HG02981 (cell line): ENCODE measurements around the gene MSANTD1.
A peak's percentile ranks its signal among the peaks of the same experiment; 100 is the strongest.

Experiments
- ATAC-seq: cut with Tn5 transposase; IDR thresholded peaks from one replicate; pipeline ENCODE4 v1.9.1; 2021; ENCODE audit warnings: mild to moderate bottlenecking, moderate library complexity; ENCODE audit not compliant: unreplicated experiment

MSANTD1 gene

DNA sequence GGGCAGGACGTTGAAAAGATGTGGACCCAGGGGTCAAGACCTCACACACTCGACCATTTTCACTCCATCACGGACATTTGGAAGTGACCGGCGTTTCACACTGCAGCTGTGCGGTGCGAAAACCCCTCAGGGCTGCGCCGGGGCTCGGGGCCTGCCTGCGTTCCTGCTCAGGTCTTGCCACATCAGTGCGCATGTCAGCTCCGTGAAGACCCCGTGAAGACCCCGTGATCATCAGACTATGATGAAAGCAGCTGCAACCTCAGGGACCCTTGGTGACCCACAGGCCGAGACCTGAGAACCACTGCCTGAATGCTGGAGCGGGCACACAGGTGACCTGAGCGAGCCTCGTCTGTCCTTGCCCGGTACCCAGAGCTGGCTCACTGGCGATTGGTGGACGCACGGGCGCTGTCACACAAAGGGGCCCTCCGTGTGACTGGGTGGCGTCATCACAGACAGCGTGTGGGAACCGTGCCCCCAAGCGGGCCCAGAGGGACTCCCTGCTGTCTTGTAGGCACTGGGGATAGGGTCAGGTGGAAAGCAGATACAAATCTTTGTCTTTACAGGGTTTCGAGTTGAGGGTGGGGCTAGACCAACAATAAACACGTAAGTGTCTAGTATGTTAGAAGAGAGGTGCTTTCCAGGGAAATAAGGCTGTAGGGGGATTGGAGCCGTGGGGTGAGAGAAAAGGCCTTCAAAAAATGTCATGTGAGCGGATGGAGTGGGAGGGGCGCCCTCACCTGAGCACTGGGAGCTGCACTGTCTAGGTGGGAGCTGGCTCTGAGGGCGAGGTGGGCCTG lies 12.7 kb downstream of the MSANTD1 start:
- no peak for ATAC-seq

DNA sequence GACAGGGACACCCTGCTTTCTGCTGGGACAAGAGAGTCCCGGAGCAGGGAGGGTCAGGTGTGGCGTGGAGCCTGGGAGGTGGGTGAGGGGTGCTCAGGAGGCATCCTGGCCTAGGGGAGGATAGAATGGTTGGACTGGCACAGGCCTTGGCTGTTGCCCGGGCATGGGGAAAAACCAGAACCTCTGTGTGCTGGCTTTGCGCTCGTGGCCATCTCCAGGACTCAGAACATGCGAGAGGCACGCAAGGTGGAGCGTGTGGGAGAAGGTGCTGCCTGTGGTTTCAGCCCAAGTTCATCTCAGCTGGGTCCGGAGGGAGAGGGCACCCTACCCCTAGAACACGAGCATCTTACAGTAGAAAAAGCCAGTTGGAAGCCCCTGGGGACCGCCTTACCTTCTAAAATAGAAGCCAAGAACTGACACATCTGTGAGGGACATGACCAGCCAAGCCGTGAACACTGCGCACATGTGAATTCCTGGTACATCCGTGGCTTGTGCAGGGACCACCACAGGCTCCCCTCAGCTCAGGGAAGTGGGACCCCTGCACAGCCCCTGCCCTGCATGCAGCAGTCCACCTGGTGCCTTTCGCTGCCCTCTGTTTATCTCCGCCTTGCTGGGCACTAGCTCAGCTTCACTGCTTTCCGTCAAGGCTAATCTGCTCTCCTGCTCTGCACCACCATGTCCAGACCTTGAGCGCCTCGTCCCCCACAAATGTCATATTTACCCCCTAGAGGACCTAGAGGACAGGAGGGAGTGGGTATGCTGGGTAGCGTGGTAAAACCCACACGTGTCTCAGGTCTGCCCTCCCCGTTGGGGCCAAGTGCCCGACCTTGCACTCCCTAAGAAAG lies 13.5 kb downstream of the MSANTD1 start:
- no peak for ATAC-seq

DNA sequence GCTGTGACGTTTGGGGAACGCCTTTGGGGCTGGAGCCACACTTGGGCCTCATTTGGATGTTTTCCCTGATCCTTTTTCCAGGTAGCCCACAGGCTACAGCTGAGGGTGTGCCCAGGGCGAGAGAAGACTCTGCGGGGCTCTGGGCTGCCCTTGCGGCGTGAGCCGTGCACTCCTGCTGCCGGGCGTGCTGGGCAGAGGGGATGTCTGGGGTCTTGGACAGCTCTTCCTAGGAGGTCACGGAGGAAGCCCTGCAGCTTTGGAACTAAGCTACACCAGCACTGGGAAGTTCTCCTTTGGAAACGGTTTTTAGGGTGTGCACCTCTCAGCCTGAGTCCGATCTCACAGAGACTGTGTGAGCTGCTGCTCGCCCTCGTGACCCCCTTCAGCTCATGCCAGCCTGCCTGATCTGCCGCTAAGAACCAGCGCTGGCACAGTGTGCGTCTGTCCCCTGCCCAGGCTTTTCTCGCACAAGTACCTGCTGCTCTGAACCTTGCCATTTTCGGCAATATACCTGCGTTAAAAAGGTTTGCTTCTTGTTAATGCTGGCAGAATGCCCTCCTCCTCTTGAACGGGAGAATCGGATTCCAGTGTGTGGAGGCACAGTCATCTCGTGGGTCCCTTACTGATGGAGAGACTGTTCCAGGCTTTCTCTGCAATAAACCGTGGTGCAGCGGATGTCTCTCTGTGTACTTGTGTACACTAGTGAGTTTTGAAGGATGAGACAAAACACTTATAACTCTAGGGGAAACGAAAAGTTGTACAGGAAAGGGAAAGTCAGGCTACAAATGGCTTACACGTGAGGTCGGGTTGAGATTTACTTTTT lies 14.3 kb downstream of the MSANTD1 start:
- no peak for ATAC-seq

DNA sequence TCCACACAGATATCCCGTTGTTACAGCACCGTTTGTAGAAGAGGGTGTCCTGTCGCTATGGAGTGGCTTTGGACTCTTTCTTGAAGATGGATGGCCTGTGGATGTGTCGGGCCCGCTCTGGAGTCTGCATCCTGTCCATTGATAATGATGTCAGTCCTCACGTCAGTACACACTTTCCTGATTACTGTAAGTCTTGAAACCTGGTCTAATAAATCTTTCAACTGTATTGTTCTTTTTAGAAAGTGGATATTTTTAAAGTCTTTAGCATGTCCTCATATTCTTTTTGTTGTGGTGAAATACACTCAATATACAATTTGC lies 14.9 kb downstream of the MSANTD1 start:
- no peak for ATAC-seq

DNA sequence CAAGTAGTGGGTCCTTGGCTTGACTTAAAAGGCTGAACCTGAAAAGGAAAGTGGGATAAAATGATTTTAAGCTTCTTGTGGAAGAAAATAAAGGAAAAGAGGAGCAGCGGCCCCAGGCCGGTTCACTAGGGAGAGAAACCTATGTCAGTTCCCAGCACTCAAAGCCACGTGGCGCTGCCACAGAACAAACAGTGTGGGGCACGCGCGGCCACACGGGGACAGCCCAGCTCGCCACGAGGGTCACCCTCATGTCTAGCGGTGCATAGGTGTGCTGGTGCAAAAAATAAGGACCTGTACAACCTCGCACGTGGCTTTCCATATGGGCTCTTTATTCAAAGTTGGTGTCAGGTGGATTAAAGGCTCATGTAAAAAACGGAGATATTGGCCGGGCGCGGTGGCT lies 17.1 kb downstream of the MSANTD1 start:
- ATAC-seq: no peak

DNA sequence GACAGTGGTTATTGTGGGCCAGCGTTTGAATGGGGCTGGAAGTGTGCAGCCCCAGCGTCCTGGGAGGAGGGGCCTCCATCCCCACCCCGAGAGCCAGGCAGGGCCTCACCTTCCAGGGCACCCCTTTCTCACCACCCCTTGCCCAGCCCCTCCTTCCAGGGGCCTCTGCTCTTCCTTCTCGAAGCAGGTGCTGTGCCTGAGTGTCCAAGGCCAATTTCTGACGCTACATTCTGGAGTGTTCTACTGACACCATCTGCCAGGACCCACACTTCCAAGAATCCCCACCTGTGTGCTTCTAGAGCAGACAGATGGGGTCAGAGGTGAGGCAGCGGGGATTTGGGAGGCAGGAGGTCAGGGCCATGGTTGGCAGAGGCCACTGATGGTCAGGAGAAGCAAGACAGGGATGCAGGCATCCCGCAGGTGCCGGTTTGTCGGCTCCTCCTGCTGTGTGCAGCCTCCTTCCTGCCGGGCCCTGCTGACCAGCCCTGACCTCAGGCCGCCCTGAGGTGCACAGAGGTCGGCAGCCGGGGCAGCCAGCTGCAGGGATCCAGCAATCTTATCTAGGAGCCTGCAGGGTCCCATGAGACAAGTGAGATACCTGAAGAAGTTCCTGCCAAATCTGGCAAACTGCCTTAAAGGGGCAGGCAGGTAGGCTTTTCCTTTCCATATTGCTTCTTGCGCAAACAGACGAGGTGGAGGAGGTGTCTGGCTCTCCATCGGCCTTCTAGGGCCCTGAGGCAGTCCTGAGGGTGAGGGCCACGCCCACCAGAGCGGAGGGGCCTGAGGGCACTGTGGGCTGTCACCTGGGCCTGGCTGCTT lies 18.8 kb downstream of the MSANTD1 start:
- ATAC-seq: no peak

DNA sequence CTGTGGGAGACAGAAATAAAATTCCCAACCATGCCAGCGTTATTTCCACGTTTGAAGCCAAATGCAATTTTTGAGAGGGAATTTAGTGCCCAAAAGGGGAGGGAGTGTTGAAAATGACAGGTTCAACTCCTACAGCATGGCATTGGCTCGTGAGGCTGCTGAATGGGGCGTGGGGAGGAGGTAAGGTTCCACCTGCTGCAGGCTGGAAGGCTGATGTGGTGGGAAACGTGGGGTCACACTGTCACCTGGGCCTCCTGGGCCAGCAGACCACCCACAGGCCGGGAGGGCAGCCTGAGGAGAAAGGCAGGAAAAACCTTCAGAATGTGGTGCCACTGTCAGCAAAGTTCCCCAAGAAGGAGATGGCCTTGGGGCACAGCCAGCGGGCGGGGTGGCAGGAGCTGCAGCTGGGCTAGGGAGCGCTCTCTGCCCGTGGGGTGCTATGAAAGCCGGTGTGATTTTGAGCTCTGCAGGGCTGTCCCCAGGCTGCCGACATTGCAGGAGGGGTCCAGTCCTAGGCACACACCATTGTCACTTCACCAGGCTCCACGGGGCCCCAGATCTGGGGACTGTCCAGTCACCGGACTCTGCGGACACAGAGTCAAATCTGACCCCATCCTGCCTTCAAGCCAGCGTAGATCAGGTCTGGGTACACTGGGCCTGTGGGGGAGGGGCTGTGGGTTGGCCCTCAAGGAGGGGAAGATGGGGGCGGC lies 19.6 kb downstream of the MSANTD1 start:
- no peak for ATAC-seq

DNA sequence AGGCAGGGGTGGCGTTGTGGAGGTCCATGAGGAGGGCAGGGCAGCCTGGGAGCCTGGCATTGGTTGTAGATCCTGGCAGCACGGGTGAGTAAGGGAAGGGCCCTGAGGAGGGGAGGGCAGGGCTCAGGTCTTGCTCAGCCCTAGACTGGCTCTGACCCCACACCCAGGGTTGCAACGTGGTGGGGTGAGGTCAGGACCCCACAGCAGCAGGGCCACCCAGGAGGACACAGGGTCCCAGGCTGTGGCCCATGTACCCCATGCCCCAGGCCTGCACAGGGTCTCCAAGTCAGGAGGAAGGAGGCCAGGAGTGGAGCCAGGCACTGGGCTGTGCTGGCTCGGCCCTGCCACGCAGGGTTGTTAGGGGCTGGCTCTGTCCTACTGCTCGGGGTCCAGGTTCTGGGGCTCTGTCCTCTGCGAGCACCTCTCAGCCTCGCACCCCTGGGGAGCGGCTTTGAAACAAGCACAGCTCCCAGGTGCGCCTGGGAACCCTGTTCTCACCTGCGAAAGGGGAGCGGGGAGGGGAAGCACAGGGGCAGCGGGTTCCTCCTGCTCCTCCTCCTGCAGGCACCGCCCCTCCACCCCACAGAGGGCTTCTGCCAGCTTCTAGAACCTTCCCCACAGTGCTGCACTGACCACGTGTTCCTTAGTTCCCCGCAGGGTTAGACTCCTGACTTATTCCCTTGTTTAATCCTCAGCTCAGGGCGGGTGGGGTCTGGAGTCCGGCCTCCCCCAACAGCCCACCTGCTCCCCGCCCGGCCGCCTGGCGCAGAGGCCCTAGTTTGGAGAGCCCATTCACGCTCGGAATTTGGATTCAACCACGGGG lies 20.4 kb downstream of the MSANTD1 start:
- ATAC-seq: no peak

DNA sequence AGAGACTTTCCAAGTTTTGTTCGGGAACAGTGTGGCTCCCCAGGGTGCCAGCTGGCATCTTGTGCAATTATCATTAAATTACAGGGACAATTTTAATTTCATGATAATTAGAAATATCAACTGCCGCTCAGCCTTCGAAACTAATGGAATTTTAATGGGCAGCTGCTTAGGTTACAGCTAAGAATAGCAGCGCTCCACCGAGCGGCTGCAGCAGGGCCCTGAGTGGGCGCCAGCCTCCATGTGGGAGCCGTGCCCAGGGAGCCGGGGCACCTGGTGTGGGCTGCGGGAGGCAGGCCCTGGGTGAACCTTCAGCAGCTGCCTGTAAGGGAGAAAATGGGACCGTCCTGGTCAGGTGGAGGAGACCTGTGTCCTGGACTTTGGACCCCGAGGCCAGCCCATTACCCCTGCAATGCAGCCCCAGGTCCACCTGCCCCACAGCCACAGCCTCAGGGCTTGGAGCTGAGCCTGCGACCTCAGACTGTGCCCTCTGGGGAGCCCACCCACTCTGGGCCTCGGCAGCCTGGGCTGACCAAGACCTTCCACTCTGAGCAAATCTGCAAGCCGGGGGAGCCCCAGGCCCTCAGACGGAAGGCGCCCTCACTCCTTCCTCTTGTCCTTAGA lies 21.1 kb downstream of the MSANTD1 start:
- ATAC-seq: no peak

DNA sequence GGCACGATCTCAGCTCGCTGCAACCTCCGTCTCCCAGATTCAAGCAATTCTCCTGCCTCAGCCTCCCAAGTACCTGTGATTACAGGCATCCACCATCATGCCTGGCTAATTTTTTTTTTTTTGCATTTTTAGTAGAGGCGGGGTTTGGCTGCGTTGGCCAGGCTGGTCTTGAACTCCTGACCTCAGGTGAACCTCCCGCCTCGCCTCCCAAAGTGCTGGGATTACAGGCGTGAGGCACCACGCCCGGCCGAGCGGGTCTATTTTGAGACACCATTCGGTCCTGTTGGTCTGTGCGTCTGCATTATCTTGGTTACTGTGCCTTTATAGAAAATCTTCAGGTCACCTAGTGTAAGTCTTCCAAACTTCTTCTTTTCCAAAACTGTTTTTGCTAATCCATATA lies 22.2 kb downstream of the MSANTD1 start:
- ATAC-seq: no peak

DNA sequence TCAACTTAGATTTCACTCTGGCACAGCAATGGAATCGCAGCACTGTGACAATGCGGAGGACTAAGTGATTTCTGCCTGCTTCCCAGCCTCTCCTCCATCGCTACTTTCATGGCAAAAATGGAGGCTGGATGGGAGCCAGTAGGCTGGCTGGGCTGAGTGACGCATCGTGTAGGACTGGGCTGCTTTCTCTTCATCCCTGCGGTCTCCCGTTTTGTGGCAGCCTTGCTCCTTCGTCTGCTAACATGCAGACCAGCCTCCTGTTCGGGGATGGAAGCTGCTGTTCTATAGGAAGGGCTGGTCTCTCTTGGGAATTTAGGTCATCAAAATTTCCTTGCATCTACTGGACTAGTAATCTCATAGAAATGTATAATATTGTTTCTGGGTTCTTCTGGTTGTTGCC lies 28.0 kb downstream of the MSANTD1 start:
- ATAC-seq: no peak

DNA sequence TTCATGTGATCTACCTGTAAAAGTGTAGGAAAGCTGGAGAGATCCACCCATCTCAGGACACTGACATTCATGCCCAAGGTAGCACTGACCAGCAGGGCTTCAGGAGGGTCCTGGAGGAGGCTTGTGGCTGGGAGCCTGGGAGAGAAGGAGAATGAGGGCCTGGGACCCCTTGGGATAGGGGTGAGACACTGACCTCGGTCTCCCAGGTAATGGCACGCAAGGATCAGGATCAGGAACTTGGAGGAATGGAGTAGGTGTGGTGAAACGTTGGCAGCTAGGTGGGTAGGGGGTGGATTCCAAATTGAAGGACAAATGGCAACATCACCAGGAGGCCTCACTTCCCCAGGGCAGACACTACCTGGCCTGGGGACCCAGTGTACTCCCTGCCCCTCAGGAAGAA lies 31.5 kb downstream of the MSANTD1 start:
- no peak for ATAC-seq

DNA sequence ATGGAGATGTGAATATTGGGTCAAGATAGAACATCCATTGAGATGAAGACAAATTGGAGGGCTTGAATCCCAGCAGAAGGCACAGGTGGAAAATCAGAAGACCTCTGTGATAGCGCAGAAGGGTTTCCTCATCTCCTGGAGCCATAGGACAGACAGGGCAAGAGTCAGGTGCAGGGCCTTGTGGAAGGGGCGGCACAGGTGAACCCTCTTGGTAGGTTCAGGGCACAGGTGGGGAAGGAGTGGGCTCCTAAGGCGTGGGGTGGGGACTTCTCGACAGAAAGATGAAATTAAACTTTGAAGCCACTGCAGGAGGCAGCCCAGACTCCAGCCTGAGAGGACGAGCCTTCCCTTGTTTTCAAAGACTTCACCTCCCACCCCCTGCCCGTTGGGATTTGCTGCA lies 34.5 kb downstream of the MSANTD1 start:
- ATAC-seq: no peak

DNA sequence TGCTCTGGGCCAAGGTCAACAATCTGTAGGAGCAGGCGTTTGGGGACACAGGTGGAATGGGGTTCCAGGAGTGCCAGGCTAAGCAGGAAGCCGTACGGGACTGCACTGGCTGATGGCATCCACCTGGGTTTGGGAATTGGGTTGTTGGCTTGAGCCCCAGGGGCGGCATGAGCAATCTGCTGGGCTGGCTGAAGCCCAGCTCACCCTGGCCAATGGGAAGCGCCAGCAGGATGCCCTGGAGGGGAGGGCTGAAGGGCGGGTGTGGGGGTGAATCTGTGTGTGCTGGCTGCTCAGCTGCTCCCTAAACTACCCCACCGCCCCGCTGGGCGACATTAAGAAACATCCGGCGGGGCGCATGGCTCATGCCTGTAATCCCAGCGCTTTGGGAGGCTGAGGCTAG lies 35.0 kb downstream of the MSANTD1 start:
- ATAC-seq: no peak

DNA sequence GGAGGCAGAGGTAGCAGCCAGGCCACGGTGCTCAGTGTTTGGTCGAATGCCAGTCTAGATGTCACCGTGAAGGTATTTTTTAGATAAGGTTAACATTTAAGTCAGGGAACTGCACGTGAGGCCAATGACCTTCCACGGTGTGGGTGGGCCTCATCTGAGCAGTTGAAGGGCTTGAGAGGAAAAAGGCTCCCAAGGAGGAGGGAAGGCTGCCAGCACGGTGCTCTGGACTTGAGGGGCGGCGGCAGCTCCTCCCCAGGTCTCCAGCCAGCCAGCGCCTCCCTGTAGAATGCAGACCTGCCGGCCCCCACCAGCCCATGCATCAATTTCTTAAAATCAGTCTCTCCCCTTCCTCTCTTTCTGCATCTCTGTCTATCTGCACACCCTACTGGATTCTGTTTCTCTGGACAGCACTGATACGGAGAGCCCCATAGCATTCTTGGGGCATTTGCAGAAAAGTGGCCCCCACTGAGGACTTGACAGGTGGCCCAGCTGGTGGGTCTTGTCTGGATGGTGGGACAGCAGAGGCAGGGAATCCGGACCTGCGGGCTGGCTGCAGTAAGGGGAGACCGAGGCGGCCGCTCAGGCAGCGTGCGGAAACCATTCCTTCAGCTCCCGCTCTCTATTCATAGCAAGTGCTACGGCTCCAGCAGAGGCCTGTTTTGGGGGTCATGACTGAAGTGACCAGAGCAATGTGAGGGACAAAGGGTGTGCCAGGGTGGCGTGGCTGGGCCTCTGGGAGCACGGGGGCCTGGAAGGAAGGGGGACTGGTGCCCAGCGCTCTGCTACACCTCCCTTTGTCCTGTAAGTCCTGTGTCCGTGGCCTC lies 36.0 kb downstream of the MSANTD1 start:
- no peak for ATAC-seq

DNA sequence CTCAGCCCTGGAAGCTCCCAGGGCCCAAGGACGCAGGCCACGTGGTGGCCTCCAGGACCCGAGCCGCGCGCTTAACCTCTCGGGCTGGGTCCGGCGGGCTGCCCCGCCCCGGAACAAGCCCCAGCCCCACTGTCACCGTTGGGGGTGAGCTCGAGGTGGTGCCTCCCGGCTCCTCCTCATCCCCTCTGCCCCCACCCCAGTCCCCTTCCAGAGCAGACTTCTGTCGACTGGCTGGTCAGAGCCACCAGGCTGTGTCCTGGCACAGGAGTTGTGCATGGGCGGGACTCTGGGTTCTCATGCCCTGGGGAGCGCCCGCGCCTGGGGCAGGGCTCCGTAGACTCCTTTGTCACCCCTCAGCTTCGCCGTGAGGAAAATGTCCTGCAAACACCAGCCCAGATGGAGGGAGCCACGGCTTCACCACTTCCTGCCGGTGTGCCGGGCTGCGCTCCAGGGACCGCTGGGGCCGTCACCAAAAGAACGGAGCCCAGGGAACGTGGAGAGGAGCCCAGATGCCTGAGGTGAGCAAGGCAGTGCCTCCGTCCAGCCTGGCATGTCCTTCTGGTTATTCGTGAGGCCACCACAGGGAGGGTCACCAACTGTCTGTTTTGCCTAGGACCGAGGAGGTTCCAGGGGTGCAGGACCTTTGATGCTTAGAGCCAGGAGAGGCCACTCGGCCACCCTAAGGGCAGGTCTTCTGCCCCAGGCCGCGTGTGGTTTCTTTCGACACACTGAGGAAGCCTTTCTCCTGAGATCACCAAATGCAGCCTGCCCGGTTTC lies 36.8 kb downstream of the MSANTD1 start:
- ATAC-seq: peak; percentile 91
